ENCODE data around the gene WBP4.
"Not testable (repeated sequence)": the region's sequence is repeated elsewhere in the genome, so short reads cannot be mapped to it uniquely, and the experiment has no call there.

- not testable (repeated sequence) for TF ChIP-seq EZH2 (IDR thresholded peaks at IDR 0.05; ENCODE audit: insufficient read depth, low read length); CTCF (IDR thresholded peaks at IDR 0.05; ENCODE audit: insufficient read depth, low read depth, low read length)
These were observed 24.8 kb upstream of the WBP4 start for GRCh38 chr13:41036557-41036956.
